ENCODE measurements around the gene CYTH1. TPM values are rescaled to one million over a fixed set of nuclear protein-coding genes. Genes with fewer than 3 reads are reported as not detected.

CYTH1 gene
- total RNA-seq, 4 donors from 2014 or later, result 42.1 to 86.7 (median 67.5) TPM

DNA sequence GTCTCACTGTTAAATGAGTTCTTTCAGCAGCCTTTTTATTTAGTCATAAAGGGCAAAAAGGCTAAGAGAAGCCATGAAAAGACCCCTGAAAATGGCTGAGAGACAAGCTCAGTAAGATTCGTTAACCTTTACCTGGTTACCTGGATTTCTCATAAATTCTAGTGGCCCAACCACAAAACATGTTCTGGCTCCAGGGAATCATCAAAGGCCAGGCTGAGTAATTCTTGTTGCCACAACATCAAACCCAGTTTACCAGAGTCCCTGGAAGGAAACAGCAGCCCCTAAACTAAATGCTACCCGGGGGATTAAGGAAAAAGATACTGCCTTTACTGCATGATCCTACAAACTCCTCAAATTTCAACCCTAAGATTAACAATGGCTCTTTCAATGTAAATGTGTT lies 15.8 kb downstream of the CYTH1 start:
- Histone ChIP-seq H3K9me3 (no peaks in the 10 kb centered on the region), H3K36me3 (no peaks in the 10 kb centered on the region), H3K27me3 (no peaks in the 10 kb centered on the region), H3K27ac (peak overlapping the region; percentile 55 to 72 (median 60)), H3K4me1 (peaks cover 39 to 91% (median 51%) of the 10 kb centered on the region in 3 donors), H3K4me3 (no peak overlapping the region)
- no peak for DNase-seq
- intact Hi-C loops (cut with DNase I), result no loop called here
- TF ChIP-seq, protein P1, sequence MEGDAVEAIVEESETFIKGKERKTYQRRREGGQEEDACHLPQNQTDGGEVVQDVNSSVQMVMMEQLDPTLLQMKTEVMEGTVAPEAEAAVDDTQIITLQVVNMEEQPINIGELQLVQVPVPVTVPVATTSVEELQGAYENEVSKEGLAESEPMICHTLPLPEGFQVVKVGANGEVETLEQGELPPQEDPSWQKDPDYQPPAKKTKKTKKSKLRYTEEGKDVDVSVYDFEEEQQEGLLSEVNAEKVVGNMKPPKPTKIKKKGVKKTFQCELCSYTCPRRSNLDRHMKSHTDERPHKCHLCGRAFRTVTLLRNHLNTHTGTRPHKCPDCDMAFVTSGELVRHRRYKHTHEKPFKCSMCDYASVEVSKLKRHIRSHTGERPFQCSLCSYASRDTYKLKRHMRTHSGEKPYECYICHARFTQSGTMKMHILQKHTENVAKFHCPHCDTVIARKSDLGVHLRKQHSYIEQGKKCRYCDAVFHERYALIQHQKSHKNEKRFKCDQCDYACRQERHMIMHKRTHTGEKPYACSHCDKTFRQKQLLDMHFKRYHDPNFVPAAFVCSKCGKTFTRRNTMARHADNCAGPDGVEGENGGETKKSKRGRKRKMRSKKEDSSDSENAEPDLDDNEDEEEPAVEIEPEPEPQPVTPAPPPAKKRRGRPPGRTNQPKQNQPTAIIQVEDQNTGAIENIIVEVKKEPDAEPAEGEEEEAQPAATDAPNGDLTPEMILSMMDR (IDR thresholded peaks at IDR 0.05), result no peak
- no peak for TF ChIP-seq POLR2A (IDR thresholded peaks at IDR 0.05)
- WGBS, 2 donors, result 17 to 27% methylated on average over 2 of the region's 2 CpGs

DNA sequence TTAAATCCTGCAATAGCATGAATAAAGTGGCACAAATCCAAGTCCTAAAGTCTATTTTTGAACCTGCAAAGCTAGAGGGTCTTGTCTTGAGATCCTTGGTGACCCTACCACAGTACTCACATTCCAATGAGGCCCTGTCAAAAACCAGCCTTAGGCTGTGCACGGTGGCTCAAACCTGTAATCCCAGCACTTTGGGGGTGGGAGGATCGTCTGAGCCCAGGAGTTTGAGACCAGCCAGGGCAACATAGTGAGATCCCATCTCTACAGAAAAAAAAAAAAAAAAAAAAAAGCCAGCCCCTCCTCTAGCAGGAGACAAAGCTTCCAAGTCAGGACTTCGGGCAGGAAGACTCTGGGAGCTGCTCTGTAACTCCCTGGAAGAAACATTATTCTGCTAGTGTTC lies 16.3 kb downstream of the CYTH1 start:
- Histone ChIP-seq H3K36me3 (no peaks in the 10 kb centered on the region), H3K27ac (peak overlapping the region; percentile 55 to 72 (median 60))
- WGBS, 2 donors, result 32 to 45% methylated on average over 2 to 3 of the region's 3 CpGs

DNA sequence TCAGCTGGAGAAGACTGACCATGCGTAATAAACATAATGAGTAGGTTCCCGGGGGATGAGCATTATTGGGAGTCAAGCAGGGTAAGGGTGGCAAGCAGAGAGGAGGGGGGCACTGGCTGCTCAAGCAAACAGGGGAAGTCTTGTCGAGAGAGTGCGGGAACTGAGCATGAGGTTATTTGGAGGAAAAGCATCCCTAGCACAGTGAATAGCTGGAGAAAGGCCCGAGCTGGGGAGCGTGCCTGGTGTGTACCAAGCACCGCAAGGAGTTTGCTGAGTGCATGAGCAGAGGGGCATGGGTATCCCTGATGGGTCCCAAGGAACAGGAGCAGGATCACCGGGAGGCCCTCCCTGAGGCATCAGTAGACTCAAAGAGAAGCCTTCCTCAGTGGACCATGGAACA lies 17.2 kb downstream of the CYTH1 start:
- H3K4me1 ChIP-seq, result peaks cover 39 to 91% (median 56%) of the 10 kb centered on the region in 3 donors
- no peak overlapping the region for H3K27ac ChIP-seq
- 88 to 91% methylated on average over 8 of the region's 8 CpGs for WGBS, 2 donors
- intact Hi-C loops (cut with DNase I), result no loop called here
- no peaks in the 10 kb centered on the region for H3K36me3 ChIP-seq
- no peak for DNase-seq
- TF ChIP-seq POLR2A (IDR thresholded peaks at IDR 0.05), result no peak
- TF ChIP-seq, protein P1 (IDR thresholded peaks at IDR 0.05), result no peak
- no peaks in the 10 kb centered on the region for H3K27me3 ChIP-seq
- no peak overlapping the region for H3K4me3 ChIP-seq
- H3K9me3 ChIP-seq, result no peaks in the 10 kb centered on the region

More for the DNA sequence above, 16.3 kb downstream of the CYTH1 start:
- no peak for DNase-seq
- intact Hi-C loops (cut with DNase I), result no loop called here
- Histone ChIP-seq H3K27me3 (no peaks in the 10 kb centered on the region), H3K4me3 (no peak overlapping the region), H3K9me3 (no peaks in the 10 kb centered on the region), H3K4me1 (peaks cover 39 to 91% (median 55%) of the 10 kb centered on the region in 3 donors)
- TF ChIP-seq, protein P1 (IDR thresholded peaks at IDR 0.05), result no peak
- no peak for TF ChIP-seq POLR2A (IDR thresholded peaks at IDR 0.05)

DNA sequence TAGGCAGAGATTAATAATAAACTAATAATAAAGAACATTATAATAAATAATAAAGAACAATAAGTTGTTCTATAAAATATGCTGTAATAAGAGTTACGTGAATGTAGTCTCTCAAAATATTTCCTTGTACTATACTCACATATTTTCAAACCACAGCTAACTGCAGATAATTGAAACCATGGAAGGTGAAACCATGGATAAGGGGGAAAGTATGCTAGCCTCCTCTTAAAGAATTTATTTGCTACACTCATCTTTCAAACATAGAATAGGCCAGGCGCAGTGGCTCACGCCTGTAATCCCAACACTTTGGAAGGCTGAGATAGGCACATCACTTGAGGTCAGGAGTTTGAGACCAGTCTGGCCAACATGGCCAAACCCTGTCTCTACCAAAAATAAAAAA lies 18.5 kb downstream of the CYTH1 start:
- 94 to 97% methylated on average over 3 of the region's 3 CpGs for WGBS, 2 donors
- no peak for DNase-seq
- no peak overlapping the region for H3K4me3 ChIP-seq
- no peaks in the 10 kb centered on the region for H3K27me3 ChIP-seq
- TF ChIP-seq, protein P1 (IDR thresholded peaks at IDR 0.05), result no peak
- no peak for TF ChIP-seq POLR2A (IDR thresholded peaks at IDR 0.05)
- intact Hi-C loops (cut with DNase I), result no loop called here
- H3K27ac ChIP-seq, result no peak overlapping the region
- no peaks in the 10 kb centered on the region for H3K36me3 ChIP-seq
- H3K9me3 ChIP-seq, result no peaks in the 10 kb centered on the region
- H3K4me1 ChIP-seq, result peaks cover 30 to 91% (median 55%) of the 10 kb centered on the region in 3 donors

DNA sequence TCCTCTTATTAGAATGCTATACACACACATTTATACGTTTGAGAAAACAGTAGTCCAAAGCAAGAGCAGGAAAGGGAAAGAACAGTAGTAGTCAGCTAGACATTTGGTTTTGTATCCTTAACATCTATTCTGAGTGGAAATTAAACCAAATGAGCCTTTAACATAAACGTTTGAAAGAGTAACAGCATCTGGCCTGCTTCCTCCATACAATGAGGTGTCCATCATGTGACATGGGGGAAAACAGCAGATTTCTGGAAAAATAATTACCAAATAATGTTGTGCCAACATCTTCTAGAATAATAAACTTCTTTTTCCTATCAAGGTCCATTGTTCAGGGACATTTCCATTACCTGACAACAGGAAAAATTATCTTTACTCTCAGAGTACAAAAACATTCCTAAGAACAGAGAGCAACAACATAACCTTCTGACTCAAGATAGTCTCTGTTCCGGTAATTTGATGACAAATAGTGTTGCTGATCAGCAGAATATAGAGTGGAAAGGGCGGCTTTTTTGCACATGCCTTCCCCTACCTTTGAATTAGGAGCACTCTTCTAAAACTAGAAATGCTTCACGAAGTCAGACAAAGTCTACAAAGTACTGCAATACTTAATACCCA lies 20.2 kb downstream of the CYTH1 start:
- DNase-seq, result no peak
- 46 to 50% methylated on average over 5 of the region's 5 CpGs for WGBS, 2 donors
- H3K4me1 ChIP-seq, result peaks cover 20 to 90% (median 52%) of the 10 kb centered on the region in 3 donors

More for the DNA sequence above, 20.2 kb downstream of the CYTH1 start:
- Histone ChIP-seq H3K27me3 (no peaks in the 10 kb centered on the region), H3K9me3 (no peaks in the 10 kb centered on the region), H3K27ac (peak overlapping the region in 3 of 4 donors; percentile 26 to 61 (median 45)), H3K36me3 (no peaks in the 10 kb centered on the region), H3K4me3 (no peak overlapping the region)
- TF ChIP-seq, protein P1 (IDR thresholded peaks at IDR 0.05), result no peak
- no peak for TF ChIP-seq POLR2A (IDR thresholded peaks at IDR 0.05)
- intact Hi-C loops (cut with DNase I), result no loop called here
